HG03108 (cell line): ENCODE data around the gene HOXC4.
"Not testable (repeated sequence)": the region's sequence is repeated elsewhere in the genome, so short reads cannot be mapped to it uniquely, and the experiment has no call there.

Experiments
- ATAC-seq: cut with Tn5 transposase; IDR thresholded peaks from one replicate; pipeline ENCODE4 v1.9.1; 2021; ENCODE audit warnings: moderate library complexity; ENCODE audit not compliant: unreplicated experiment

The HOXC4 gene

DNA sequence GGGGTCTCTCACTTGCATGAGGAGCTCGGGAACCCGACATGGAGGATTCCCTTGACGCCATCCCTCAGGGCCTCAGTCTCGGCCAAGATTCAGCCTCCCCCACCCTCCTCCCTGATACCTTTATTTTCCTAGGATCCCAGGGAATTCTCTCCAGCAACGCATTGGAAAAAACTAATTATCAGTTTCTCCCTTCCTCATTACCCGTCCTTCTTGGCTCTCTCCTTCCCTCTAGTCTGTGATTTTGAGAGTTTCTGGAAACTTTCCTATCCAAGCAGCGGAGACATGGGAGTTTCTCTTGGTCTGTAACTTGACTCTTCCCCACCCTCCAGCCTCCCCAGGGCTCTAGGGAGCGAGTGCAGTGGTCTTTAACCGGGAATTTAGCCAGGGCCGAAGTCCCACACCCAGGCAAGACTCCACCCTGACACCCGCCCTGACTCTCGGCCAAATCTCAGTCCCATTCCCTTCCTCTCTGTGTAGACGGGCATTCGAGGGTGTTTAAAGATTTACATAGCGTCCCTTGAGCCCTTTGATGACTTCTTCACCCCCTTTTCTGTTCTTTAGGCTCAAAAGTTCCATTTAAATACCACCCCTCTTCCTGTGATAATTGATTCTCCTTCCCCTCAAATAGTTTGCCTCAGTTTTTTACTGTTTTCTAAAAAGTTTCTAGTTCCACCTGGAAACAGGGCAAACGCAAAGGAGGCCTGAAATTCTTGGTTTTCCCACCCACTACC is 14.1 kb upstream of the HOXC4 start:
- no peak for ATAC-seq

DNA sequence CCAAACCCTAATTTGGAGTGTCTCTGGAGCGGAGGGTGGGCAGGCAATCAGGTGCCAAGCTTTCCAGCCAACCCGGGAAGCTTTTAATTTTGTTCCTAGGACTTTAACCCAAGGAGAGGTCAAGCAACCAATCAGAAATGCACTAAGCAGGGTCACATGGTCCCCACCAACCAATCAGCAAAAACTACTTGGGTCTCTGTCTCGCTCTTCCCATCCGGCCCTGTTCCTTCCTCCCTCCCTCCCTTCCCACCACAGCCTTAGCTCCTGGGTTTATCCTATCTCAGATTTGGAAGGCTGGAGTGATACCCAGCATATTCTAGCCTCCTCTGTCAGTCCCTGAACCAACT is 13.5 kb upstream of the HOXC4 start:
- no peak for ATAC-seq

DNA sequence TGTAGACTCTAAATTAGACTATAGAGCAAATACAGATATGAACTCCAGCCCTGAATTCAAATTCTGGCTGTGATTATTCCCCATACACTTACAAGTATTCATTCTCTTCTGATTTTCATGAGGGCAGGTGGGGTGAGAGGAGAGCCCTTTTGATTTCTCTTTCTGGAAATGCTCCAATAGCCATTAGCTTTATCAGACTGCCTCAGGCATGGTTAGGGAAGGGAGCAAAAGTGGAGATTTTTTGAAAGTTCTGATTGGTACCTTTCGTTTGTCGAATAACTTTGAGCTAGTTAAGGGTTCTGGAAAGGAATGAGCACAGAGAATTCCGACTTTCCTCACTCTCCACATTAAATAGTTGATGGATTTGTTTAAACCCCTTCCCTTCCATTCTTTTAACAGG is 13.0 kb upstream of the HOXC4 start:
- no peak for ATAC-seq

DNA sequence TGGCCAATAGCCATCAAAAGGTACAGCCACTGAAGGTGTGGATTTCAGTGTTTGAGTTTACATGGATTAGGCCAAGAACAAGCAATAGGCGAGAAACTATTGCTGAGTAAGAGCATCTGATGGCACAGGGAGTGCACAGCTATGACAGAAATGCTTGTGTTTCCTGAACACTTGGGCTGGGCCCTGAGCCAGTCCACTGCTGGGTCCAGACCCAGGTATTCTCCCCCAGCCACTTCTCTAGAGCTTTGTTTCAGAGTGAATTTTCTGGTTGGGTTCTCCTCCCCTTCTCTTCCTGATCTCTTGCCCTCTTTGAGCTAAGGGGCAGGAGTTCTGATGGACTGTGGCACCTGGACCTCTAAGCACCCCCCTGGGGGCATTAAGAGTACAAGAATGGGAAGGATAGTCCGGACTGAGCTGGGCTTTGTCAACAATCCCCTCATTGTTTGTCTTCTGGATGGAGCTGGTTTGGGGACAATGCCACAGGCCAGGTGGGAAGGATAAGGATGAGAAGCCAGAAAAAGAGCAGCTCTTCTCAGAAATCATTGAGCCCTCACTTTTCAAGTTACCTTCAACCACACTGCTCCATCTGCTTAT is 12.4 kb upstream of the HOXC4 start:
- no peak for ATAC-seq

DNA sequence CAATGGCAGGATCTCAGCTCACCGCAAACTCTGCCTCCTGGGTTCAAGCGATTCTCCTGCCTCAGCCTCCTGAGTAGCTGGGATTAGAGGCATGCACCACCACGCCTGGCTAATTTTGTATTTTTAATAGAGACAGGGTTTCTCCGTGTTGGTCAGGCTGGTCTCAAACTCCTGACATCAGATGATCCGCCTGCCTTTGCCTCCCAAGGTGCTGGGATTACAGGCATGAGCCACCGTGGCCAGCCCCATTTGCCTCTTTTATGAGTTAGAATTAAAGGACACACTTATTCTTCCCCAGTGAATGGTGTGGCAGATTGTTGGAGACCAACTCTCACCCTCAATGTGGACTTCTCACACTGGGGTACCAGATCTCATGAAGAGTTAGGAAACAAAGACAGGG is 11.6 kb upstream of the HOXC4 start:
- not testable (repeated sequence) for ATAC-seq

DNA sequence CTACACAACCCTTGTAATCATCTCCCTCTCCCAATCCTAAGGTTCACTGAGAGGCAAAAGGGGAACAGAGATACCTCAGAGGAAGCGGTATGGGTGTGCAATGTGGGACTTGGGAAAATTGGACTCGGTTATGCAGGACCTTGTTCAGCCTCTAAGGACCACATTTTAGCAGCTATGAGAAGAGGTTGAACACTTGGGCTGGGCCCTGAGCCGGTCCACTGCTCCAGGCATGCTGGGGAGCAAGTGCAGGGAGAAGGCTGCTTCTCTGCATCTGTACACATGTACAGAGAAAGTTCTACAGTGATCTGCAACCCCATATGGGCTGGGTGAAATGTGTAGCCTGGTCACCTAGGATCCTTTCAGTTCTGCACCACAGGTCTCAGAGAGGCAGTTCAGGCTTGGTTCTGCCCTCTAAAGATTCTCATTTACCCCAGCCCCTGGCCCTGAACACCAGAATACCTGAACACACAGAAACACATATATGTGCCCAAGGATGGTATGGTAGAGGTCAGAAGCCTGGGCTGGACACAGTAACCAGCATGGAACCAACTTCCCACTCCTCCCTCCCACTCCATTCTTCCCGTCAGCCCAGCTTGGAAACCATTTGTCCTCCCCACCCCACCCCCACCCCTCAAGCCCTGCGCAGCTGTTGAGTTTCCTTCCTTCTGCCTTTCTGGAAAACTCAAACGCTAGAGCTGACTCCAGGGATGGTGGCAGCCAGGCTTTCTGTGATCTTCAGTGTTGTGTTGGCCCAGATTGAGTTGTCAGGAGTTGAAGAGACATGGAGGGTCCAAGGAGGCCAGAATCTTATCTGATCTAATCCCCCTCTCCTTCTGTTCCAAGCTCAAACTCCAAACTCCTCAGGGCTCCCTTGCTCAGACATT is 10.4 kb upstream of the HOXC4 start:
- no peak for ATAC-seq

DNA sequence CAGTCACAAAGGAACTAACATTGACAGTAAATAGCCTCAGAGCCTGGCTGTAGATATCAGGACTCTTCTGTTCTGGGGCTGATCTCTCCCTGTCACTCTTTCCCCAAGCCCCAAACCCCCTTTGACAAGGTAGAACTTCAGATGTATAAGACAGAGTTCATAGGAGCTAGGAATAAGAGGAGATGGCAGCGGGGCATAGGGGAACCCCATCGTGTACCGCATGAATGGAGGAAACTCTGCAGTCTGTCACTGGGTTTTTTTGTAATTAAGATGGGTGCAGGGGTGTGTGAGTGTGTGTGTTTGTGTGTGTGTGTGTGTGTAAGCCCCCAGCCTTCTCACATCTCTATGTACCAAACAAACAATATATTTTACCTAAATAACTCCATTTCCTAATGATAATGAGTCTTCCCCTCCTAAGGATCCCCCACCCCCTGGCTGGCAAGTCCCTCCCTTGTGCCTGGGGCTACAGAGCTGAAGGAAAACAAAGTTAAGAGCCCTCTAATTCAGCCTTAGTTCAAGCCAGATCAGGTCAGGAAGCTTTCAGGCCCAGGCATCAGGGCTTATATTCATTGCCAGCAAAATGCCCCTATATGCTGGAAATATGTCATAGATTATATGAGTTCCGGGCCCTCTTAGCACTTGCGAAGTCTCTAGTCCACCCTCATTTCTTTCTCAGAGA is 9.1 kb upstream of the HOXC4 start:
- ATAC-seq = no peak

DNA sequence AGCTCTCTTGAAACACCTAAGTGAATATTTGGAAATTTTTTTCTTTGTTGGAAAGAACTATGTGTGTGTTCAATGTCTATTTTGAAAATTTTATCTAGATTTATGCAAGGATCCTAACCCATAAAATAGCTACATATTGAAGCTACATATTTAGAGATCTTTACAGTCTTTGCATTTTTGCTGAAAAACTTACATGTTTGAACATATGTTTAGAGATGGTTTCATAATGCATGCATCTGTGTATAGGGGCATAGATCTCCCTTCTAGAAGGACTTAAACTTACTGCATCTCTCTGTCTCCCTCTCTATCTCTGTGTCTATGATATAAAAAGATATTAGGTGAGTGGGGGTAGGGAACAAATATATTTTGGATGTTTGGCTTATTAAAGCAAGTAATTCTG is 8.2 kb upstream of the HOXC4 start:
- ATAC-seq = no peak

DNA sequence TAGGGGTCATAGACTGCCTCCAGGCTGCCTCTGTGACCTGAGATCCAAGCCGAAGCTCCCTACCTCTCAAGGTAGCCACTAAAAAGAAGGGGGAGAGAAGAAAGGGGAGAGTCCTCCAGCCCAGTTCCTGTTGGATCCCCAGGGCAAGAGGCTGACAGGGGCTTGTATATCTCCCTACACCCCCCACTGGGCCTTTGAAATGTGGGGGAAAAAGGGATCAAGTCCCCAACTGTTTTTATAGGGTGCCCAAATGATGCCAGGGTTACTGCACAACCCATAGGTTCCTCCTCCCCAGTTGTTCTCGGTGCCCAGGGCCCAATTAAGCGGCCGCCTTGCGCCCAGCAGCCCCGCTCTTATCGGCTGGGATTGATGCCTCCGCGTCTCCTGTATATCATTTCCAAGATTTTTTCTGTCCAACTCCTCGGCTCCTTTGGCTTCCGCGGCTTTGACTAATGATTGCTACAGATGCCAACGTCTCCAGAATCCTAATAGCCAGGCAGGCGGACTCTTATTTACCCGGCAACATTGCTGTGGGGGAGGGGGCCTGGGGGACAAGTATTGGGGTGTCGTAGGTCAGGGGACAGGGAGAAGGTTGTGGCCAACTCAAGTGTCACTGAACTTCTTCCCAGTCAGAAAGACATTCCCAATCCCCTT is 7.6 kb upstream of the HOXC4 start:
- ATAC-seq = no peak

DNA sequence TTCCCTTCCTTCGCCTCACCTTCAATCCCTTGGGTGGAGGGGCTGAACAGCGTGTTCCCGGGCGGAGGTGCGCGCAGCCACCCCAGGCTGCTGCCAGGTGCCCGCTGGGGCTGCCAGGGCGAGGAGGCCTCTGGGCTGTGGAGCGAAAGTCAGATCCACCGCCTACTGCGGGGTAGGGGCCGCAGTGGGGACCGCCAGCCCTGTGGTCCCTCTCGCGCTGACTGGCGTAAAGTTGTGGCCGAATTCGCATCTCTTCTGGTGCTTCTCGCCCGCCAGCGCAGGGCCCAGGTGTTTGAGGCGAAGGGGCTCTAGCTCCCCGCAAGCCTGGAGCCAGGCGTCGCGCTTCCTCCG is 6.9 kb upstream of the HOXC4 start:
- no peak for ATAC-seq

DNA sequence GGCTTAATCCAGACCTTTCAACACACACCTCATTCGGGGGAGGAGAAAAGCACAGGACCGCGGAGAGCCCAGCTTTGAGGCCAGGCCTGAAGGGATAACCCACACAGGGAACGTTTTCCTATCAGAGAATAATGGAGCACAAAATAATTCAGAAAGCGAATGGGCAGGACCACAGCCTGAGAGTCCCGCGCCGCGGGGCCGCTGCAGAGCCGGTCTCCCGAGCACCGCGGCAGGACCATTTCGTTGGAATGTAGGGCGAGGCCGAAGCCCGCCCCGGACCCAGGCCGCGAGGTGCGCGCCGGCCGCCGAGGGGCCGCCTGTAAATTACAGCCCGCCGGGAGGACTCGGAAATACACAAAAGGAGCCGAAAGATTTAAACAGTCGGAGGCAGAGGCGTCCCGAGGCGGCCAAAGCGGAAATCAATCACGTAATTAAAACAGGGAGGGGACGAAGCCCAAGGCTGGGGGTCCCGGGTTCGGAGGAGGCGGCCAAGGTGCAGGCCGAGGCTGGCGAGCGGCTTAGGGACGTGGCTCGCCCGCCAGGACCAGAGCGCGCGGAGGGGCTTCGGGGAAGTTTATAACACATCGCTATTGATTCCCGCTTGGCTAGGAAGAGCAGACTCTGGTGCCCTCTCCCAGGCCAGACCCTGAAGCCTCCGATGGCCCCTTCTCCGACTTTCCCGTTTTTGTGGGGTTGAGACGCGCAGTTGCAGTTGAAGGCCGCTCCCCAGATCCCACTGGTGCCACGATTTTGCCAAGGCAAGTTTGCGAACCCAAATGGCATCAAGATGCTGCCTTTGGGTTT is 6.3 kb upstream of the HOXC4 start:
- no peak for ATAC-seq

DNA sequence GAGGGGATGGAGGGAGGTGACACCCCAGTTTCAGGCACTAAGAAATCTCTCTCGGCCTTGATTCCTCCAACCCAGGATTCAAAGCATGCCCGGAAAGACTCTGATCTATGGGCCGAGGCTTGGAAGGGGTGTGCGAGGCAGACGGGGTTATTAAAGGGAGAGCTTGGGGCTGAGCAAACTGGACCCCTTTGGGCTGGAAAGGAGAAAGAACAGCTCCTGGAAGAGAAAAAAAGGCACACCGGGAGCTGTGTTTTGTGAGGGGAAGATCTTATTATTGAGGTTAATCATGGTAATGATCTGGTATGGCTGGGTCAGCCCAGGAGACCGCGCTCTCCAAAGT is 5.7 kb upstream of the HOXC4 start:
- no peak for ATAC-seq

DNA sequence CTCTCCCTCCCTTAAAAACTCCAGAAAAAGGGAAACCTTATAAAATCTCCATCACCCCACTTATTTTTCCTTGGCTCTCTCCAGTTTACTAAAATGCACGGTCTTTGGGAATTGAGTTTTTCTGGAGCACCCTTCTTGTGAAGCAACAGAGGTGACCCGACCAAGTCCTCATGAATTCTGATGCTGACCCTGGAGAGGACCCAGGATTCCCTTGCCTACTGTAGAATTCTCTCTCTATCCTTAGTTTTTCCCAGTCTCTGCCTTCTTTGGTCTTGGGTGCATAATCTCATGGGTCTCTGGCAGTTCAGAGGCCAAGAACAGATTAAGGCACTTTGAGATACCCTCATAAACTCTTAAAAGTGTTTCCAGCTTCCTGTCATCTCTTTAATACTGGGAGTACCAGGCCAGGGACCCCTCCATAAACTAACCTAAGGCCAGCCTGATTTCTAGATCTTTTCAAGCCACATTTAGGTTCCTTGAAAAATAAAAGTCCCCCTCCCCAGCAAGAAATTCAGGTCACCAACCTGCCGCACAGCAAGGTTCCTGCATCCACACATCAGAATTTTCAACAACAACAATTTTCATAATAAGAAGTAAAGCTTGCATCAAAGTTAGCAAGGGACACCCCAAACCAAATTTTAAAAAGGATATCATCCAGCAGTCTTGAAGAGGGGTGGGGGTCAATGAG is 5.1 kb upstream of the HOXC4 start:
- ATAC-seq = no peak

DNA sequence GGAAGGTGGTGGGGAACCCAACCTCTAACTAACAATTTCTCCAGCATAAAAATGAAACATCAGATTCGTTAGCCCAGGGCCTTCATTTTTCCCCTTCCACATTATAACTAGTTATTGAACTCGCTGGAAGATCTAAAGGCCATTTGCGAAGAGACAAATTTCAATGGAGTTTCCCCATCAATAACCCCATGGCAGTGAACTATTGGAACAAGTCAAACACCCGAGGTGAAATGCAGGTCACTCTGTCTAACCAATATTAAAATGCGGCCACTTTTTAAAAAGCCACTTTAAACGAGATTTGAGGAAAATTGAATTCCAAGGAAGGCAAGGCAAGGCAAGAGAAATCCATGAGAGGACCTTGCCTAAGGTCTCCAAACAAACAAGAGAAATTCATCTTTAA is 4.5 kb upstream of the HOXC4 start:
- no peak for ATAC-seq

DNA sequence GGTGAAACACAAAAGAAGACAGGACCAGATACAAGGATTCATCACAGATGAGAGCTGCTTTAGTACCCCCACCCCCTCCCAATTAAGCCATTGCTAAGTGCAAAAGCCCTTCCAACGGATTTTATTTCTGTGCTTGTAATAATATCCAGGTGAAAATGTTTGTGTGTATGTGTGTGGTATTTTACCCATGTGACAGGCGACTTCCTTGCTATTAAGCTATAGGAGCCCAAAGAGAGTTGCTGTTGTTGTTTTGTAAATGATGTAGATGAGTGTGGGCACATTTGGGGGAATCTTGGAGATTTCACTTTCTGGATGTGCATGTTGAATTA is 3.2 kb upstream of the HOXC4 start:
- ATAC-seq = no peak

DNA sequence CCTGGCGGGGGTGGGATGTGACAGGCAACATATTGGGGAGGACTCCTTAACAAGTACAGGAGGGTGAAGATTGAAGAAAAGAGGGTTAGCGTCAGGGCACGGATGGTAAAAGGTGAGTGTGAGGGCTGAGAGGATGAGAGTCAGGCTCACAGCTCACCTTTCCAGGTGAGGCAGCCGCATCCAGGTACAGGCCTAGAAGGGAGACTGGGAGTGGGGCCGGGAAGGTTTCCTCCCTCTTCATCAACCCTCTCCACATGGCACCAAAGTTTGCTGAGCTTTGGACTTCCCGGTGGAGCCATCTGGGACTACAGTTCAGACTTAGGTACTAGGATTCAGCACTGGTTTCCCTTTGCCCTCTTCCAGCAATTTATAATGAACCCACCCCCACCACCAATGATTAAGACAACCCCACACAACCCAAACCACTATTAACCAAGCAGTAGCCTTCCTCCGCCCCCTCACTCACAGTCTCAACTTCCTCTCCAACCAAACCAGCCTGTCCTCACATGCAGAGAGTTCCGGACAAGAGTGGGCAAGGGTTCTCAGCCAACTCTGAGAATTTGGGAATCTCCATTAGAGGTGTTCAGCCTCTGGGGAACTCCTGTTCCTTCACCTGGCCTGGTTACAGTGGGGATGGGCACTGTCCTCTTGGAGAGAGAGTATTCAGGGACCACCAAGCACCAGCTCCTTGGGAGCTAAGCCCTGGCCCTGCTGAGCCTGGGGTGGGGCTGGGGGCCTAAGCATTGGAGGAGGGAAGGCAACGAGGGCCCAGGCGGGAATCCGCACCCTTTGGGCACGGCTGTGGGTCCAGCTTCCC is 2.4 kb upstream of the HOXC4 start:
- ATAC-seq = no peak

DNA sequence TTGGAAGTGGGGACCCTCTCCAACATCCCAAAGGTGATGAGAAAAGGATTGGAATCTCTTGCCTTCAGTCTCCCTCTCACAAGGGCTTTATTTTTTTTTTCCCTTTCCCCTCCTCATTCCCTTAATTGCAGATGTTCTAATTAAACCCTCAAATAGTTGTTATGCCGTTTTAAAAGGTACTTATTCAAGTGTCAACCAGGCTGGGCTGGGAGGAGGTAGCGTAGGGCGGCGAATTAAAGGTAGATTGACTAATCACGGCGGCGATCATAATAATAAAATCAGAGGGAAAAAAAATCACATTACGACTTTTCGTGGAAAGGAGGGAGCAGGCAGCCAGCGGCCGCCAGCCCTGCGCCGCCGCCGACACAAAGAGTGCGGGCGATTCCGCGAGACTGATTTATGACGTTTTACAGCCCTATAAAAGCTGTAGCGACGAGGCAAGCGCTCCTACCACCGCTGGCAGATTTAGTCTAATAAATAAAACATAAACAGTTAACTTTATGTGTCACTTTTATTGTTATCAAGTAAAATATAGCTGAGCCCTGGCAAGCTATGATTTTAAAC is 1.7 kb upstream of the HOXC4 start:
- no peak for ATAC-seq

DNA sequence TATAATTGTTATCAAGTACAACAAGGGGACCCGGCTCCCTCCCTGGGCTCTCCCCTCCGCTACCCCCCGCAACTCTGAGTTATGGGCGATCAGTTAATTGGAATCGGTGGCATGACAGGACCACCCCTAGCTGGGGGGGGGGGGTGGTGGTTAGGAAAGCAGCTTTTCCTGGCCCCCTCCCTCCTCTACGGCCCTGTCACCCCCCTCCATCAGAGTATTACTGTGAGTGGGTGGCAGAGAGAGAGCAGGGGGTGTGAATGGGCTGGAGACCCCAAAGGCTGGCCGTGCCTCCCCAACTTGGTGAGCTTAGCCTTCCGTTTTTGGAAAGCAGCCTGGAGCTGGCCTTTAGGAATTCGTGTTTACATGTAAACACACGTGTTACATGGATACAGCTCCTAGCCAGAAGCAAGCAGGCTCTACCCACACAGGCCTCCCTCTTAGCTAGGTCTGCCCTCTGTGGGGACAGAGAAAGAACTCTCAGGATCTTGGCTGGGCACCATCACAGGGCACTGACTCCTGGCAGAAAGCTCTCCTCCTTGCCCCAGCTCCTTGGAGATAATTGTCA is 1.1 kb upstream of the HOXC4 start:
- ATAC-seq = no peak
